GM12878 (cell line): Measurements from ENCODE around the gene WDFY4.

Source experiments
- CREB1 ChIP-seq: IDR thresholded peaks from 2 replicates; pipeline ENCODE4 v1.6.1; 2012; ENCODE audit warnings: low read depth, mild to moderate bottlenecking, inconsistent platforms
- EGR1 ChIP-seq, 2 experiments: IDR thresholded peaks; 1 replicate in 1 of 2; 2 replicates in 1 of 2; pipeline ENCODE4 v1.6.1; 2011 to 2012; ENCODE audit warnings: low read depth in 2 of 2, low read length in 2 of 2, borderline replicate concordance in 1 of 2, mild to moderate bottlenecking in 1 of 2, moderate library complexity in 1 of 2
- FOXM1 ChIP-seq: IDR thresholded peaks from 2 replicates; pipeline ENCODE4 v1.6.1; 2012; ENCODE audit warnings: low read depth, mild to moderate bottlenecking, inconsistent platforms, low read length, moderate library complexity
- IKZF1 ChIP-seq: fragments of 450-650 bp; conservative IDR thresholded peaks from 2 replicates; pipeline ENCODE4 v1.6.1; 2017; ENCODE audit warnings: antibody characterized with exemption, mild to moderate bottlenecking
- WRNIP1 ChIP-seq: IDR thresholded peaks from 2 replicates; pipeline ENCODE4 v1.6.1; 2011; ENCODE audit warnings: low read depth, low read length, improper control_type of control experiment, borderline replicate concordance
- YBX1 ChIP-seq: fragments of 450-650 bp; IDR thresholded peaks from 2 replicates; pipeline ENCODE4 v1.6.1; 2016; ENCODE audit warnings: antibody characterized with exemption
- ZNF207 ChIP-seq: fragments of 450-650 bp; IDR thresholded peaks from 2 replicates; pipeline ENCODE4 v1.6.1; 2014; ENCODE audit warnings: antibody characterized with exemption, mild to moderate bottlenecking, borderline replicate concordance
- TF ChIP-seq, protein P1 (sequence below): IDR thresholded peaks from 2 replicates; pipeline ENCODE4 v1.6.1; 2011; ENCODE audit warnings: low read depth, low read length, improper control_type of control experiment, borderline replicate concordance

DNA sequence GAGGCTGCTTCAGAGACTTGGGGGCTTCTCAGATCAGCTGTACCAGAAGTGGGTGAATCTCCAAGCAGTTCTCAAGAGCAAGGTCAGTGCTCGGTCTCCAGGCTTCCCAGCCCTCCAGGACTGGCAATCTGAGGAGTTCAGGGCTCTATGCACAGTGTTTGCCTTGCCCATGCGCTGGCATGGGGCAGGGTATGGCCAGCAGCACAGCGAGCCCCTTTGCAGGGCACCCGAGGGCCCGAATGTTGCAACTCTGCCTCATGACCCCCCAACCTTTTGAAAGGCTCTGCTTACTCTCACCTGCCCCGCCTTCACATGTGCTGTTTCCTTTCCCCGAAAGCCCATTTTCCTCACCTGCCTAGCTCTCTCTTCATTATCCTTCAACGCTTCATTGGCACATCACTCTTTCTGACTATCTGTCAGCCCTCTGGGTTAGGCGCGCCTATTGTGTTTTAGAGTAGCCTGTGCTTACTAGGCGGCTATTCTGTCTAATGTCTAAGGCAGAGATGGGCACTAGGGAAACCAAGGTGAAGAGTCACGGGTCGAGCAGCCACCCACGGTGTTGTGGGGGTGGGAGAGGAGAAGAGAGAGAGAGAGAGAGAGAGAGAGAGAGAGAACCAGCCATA, 83.6 kb downstream of the WDFY4 start:
- no peak for TF ChIP-seq FOXM1
- TF ChIP-seq EGR1 (IDR thresholded peaks at IDR 0.05; ENCODE audit: borderline replicate concordance in 1 of 2, low read depth in 2 of 2, low read length in 2 of 2): no peak
- no peak for TF ChIP-seq YBX1
- no peak for TF ChIP-seq ZNF207
- TF ChIP-seq IKZF1: no peak
- no peak for TF ChIP-seq WRNIP1
- TF ChIP-seq CREB1: no peak
- TF ChIP-seq, protein P1, sequence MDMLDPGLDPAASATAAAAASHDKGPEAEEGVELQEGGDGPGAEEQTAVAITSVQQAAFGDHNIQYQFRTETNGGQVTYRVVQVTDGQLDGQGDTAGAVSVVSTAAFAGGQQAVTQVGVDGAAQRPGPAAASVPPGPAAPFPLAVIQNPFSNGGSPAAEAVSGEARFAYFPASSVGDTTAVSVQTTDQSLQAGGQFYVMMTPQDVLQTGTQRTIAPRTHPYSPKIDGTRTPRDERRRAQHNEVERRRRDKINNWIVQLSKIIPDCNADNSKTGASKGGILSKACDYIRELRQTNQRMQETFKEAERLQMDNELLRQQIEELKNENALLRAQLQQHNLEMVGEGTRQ: no peak
